Mucosa of descending colon (tissue), 3 donors: ENCODE results near the gene PPP2R1B. TPM values are rescaled to one million over a fixed set of nuclear protein-coding genes. Genes with fewer than 3 reads are reported as not detected.
A peak's percentile ranks its signal among the peaks of the same experiment; 100 is the strongest.
"Not testable (repeated sequence)": the region's sequence is repeated elsewhere in the genome, so short reads cannot be mapped to it uniquely, and the experiment has no call there.

ENCODE experiments used
- ATAC-seq: fragments of 200-7000 bp; cut with Tn5 transposase; one replicate; pipeline ENCODE4 v1.9.1; 2020; ENCODE audit warnings: mild to moderate bottlenecking, moderate library complexity
- DNase-seq, 3 donors: peaks; one replicate each; pipeline ENCODE4 v3.0.0-alpha.2; 2020
- H3K36me3 ChIP-seq: fragments of 200-600 bp; one replicate; pipeline ENCODE4 v1.8.0; 2021; ENCODE audit warnings: low read depth, mild to moderate bottlenecking
- H3K4me1 ChIP-seq: fragments of 200-600 bp; one replicate; pipeline ENCODE4 v1.8.0; 2021; ENCODE audit warnings: low read depth, mild to moderate bottlenecking
- H3K4me3 ChIP-seq: fragments of 200-600 bp; one replicate; pipeline ENCODE4 v1.8.0; 2021; ENCODE audit warnings: mild to moderate bottlenecking
- H3K9me3 ChIP-seq: fragments of 200-600 bp; one replicate; pipeline ENCODE4 v1.8.0; 2021; ENCODE audit warnings: mild to moderate bottlenecking
- intact Hi-C, 2 donors: fragments of 100-400 bp; cut with DNase I in 1 of 2; cut with micrococcal nuclease in 1 of 2; formaldehyde crosslinking; loops; one replicate each; pipeline versions ENCODE4 v1.11.0 to v1.11.1; 2022; cut with DNase I, micrococcal nuclease
- total RNA-seq, 3 donors: library from RNA; stranded (reverse); fragmentation: NEBNext Ultra II Directional in 2 of 3; extraction: Animal tissue kit (Norgen Biotek cat#: 25700) in 2 of 3; gene quantifications; one replicate each; pipeline versions ENCODE4 v1.2.1 to v1.2.4, GENCODE V29; 2021 to 2023
- TF ChIP-seq, protein P1 (sequence below): fragments of 200-600 bp; IDR thresholded peaks from one replicate; pipeline ENCODE4 v1.8.0; 2022; ENCODE audit warnings: antibody characterized with exemption, mild to moderate bottlenecking
- donor health status: DM: no; HTN: no; CAD: no; lungs with moderate emphysema.
- donor health status: DM: no; HTN: no; CAD: no.
- donor health status: DM: no; HTN: yes; CAD: no.

The PPP2R1B gene
- total RNA-seq, 3 donors from 2014 or later = 28.5 to 48.5 (median 47.0) TPM

DNA sequence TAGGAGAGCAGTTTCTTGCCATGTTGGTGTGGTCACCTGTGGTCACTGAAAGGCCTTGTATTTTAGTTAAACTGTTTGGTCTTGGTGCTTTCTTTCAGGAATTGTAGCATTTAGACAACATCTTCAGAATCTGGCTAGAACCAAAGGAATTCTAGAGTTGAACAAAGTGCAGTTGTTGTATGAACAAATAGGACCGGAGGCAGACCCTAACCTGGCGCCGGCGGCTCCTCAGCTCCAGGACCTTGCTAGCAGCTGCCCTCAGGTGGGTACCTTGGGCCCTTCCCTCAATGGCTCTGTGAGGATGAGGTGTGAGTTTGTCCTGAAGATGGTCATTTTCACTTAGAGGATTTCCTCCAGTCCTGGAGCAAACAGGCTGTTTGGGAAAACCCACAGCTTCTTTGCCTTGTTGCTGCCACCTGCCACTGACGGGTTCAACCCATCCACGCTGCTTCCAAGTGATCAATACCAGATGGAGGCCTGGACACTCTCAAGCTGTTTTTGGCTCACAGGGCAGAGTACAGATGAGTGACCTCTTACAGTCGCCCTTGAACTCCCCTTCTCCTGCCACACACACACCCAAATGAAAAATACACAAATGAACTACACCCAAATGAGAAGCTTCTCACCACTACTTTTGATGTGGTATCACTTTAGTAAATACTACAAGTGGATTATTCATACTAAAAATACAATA is 45.2 kb downstream of the PPP2R1B start:
- H3K36me3 ChIP-seq = peaks cover 8% of the 10 kb centered on the region
- H3K4me1 ChIP-seq = peaks cover 13% of the 10 kb centered on the region
- no peaks in the 10 kb centered on the region for H3K9me3 ChIP-seq
- no peak for ATAC-seq
- intact Hi-C loops = no loop called here
- TF ChIP-seq, protein P1, sequence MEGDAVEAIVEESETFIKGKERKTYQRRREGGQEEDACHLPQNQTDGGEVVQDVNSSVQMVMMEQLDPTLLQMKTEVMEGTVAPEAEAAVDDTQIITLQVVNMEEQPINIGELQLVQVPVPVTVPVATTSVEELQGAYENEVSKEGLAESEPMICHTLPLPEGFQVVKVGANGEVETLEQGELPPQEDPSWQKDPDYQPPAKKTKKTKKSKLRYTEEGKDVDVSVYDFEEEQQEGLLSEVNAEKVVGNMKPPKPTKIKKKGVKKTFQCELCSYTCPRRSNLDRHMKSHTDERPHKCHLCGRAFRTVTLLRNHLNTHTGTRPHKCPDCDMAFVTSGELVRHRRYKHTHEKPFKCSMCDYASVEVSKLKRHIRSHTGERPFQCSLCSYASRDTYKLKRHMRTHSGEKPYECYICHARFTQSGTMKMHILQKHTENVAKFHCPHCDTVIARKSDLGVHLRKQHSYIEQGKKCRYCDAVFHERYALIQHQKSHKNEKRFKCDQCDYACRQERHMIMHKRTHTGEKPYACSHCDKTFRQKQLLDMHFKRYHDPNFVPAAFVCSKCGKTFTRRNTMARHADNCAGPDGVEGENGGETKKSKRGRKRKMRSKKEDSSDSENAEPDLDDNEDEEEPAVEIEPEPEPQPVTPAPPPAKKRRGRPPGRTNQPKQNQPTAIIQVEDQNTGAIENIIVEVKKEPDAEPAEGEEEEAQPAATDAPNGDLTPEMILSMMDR = no peak
- H3K4me3 ChIP-seq = no peak overlapping the region
- no peak for DNase-seq

- TF ChIP-seq, protein P1 = no peak
- intact Hi-C loops = no loop called here
- H3K4me1 ChIP-seq = peaks cover 13% of the 10 kb centered on the region
- no peak for ATAC-seq
- H3K9me3 ChIP-seq = no peaks in the 10 kb centered on the region
- DNase-seq = no peak
- H3K36me3 ChIP-seq = peaks cover 4% of the 10 kb centered on the region
- H3K4me3 ChIP-seq = no peak overlapping the region
Measured at GRCh38 chr11:111719379-111719778, 46.8 kb downstream of the PPP2R1B start.

DNA sequence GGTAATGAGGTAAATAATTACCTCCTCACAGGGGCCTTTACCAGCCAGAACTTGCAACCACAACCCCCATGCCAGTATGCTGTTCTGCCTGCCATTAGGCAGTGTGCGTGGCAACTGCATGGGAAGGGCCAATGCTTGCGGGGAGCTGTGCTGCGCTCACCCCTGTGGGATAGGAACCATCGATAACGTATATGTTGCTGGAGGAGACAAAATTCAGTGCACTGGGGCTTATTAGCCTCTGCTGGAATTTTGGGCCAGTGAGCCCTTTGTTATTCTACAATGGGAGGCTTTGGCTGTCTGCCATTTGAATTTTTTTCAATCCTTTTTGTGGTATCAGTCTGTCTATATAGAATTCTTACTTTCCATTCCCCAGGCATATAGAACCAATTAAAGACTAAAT is 47.3 kb downstream of the PPP2R1B start:
- Histone ChIP-seq H3K9me3 (no peaks in the 10 kb centered on the region), H3K4me1 (peaks cover 13% of the 10 kb centered on the region), H3K36me3 (peaks cover 4% of the 10 kb centered on the region), H3K4me3 (no peak overlapping the region)
- intact Hi-C loops = no loop called here
- no peak for DNase-seq
- TF ChIP-seq, protein P1 = no peak
- no peak for ATAC-seq

- peaks cover 4% of the 10 kb centered on the region for H3K36me3 ChIP-seq
Measured at GRCh38 chr11:111718436-111718835, 47.8 kb downstream of the PPP2R1B start.

GRCh38 chr11:111717660-111718059 is 48.5 kb downstream of the PPP2R1B start:
- H3K4me3 ChIP-seq, H3K9me3 ChIP-seq, intact Hi-C loops, DNase-seq, H3K36me3 ChIP-seq, ATAC-seq: not testable (repeated sequence)
- H3K4me1 ChIP-seq = peaks cover 13% of the 10 kb centered on the region

More at GRCh38 chr11:111718436-111718835, 47.8 kb downstream of the PPP2R1B start:
- intact Hi-C loops = no loop called here
- ATAC-seq (peak; percentile 95), DNase-seq (peak in 1 of 3 donors; percentile 64)
- H3K4me1 ChIP-seq = peaks cover 13% of the 10 kb centered on the region
- no peaks in the 10 kb centered on the region for H3K9me3 ChIP-seq
- H3K4me3 ChIP-seq = no peak overlapping the region
- TF ChIP-seq, protein P1 = no peak

- DNase-seq (no peak), ATAC-seq (no peak)
- Histone ChIP-seq H3K9me3 (no peaks in the 10 kb centered on the region), H3K4me1 (peaks cover 13% of the 10 kb centered on the region), H3K36me3 (no peaks in the 10 kb centered on the region), H3K4me3 (no peak overlapping the region)
- intact Hi-C loops = no loop called here
- TF ChIP-seq, protein P1 = no peak
Measured at GRCh38 chr11:111715142-111715816, 50.9 kb downstream of the PPP2R1B start.
